ENCODE data around the gene DUSP12.

DNA sequence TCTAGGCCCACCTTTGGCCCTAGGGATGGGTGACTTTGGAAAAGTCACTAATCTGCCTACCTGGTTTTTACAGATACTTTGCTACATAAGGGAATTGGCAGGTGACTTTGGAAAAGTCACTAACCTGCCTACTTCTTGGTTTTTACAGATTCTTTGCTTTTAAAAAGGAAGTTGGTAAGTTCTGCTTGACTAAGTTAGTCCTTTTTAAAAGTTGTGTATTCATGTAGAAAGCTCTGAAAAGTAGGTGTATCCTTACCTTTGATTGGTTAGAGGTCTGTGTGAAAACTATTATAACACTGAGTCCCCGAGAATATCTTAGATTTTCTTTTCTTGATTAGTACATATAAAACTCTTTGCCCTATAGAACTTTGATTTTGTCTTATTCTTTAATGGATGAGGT is 28.9 kb downstream of the DUSP12 start:
- TF ChIP-seq, protein P1, sequence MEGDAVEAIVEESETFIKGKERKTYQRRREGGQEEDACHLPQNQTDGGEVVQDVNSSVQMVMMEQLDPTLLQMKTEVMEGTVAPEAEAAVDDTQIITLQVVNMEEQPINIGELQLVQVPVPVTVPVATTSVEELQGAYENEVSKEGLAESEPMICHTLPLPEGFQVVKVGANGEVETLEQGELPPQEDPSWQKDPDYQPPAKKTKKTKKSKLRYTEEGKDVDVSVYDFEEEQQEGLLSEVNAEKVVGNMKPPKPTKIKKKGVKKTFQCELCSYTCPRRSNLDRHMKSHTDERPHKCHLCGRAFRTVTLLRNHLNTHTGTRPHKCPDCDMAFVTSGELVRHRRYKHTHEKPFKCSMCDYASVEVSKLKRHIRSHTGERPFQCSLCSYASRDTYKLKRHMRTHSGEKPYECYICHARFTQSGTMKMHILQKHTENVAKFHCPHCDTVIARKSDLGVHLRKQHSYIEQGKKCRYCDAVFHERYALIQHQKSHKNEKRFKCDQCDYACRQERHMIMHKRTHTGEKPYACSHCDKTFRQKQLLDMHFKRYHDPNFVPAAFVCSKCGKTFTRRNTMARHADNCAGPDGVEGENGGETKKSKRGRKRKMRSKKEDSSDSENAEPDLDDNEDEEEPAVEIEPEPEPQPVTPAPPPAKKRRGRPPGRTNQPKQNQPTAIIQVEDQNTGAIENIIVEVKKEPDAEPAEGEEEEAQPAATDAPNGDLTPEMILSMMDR (IDR thresholded peaks at IDR 0.05; ENCODE audit: extremely low read depth in 1 of 2, insufficient read depth in 1 of 2, low read depth in 1 of 2, low read length in 2 of 2): no peak
- TF ChIP-seq POLR2AphosphoS5 (IDR thresholded peaks at IDR 0.05; ENCODE audit: insufficient read depth, low read depth, low read length) (no peak), EZH2 (IDR thresholded peaks at IDR 0.05; ENCODE audit: borderline replicate concordance, low read depth, low read length, severe bottlenecking) (no peak)
- TF ChIP-seq, protein P2, sequence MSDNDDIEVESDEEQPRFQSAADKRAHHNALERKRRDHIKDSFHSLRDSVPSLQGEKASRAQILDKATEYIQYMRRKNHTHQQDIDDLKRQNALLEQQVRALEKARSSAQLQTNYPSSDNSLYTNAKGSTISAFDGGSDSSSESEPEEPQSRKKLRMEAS (IDR thresholded peaks at IDR 0.05; ENCODE audit: insufficient read depth, insufficient read length): no peak

Data from endothelial cell of umbilical vein (primary cell).